Omental fat pad (tissue), 4 donors: ENCODE data around the gene BCCIP. TPM values are rescaled to one million over a fixed set of nuclear protein-coding genes. Genes with fewer than 3 reads are reported as not detected.

Experiments
- ATAC-seq: fragments of 150-250 bp; one replicate; pipeline ENCODE4 v1.9.1; 2016; ENCODE audit warnings: mild to moderate bottlenecking, moderate library complexity; ENCODE audit not compliant: low FRiP score
- DNase-seq: peaks from one replicate; pipeline ENCODE4 v3.0.0-alpha.2; 2019; ENCODE audit warnings: low spot score
- total RNA-seq, 4 donors: library from RNA; depleted of rRNA; stranded (reverse); fragments of >200 nt; gene quantifications; one replicate each; pipeline ENCODE4 v1.1.0, GENCODE V29; 2016
- TF ChIP-seq, protein P1 (sequence below), 3 donors: fragments of 450-650 bp; IDR thresholded peaks; one replicate each; pipeline ENCODE4 v1.5.1; 2016 to 2017; ENCODE audit warnings: antibody characterized with exemption in 3 of 3, mild to moderate bottlenecking in 3 of 3, moderate library complexity in 2 of 3

BCCIP gene
- total RNA-seq, 4 donors from 2014 or later: 39.6 to 93.8 (median 44.9) TPM

DNA sequence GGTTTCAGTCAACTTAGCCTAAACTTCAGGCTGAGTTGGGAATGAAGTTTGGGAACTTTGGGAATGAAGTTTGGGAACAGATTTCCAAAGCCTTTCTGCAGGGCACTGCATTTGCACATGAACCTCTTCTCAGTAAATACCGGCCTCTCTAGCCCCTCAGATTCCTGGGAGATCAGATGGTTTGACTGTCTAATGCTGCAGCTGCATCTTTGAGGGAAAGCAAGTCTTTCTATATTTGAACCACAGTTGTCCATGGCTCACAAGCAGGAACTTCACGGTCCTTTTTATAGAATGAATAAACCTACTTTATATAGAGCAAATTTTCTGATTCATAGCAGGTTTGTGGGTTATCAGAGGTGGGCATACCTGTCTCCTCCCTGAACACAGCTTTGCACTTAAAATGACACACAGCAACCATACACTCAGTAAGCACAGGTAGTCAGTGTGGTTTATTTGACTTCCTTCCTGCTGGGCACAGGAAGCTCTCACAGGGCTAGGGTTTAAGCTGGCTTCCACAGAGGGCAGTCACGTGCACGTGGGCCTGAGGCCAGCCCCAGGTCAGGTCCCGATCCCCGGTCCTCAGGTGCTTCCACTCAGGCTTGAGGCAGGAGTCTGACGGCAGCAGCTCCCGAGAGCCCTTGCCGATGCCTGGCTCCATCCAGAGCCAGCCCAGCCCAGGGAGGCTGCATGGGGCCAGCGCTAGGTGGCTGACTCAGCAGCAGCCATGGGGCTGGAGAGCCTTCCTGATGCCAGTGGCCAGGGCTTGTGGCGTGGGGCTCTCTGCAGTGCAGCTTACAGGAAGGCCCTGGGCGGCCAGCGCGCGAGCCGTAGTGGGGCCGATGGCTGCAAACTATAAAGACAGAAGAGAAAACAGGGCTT lies 35.0 kb upstream of the BCCIP start:
- TF ChIP-seq, protein P1, sequence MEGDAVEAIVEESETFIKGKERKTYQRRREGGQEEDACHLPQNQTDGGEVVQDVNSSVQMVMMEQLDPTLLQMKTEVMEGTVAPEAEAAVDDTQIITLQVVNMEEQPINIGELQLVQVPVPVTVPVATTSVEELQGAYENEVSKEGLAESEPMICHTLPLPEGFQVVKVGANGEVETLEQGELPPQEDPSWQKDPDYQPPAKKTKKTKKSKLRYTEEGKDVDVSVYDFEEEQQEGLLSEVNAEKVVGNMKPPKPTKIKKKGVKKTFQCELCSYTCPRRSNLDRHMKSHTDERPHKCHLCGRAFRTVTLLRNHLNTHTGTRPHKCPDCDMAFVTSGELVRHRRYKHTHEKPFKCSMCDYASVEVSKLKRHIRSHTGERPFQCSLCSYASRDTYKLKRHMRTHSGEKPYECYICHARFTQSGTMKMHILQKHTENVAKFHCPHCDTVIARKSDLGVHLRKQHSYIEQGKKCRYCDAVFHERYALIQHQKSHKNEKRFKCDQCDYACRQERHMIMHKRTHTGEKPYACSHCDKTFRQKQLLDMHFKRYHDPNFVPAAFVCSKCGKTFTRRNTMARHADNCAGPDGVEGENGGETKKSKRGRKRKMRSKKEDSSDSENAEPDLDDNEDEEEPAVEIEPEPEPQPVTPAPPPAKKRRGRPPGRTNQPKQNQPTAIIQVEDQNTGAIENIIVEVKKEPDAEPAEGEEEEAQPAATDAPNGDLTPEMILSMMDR (IDR thresholded peaks at IDR 0.05): no peak
- DNase-seq (no peak), ATAC-seq (no peak)

DNA sequence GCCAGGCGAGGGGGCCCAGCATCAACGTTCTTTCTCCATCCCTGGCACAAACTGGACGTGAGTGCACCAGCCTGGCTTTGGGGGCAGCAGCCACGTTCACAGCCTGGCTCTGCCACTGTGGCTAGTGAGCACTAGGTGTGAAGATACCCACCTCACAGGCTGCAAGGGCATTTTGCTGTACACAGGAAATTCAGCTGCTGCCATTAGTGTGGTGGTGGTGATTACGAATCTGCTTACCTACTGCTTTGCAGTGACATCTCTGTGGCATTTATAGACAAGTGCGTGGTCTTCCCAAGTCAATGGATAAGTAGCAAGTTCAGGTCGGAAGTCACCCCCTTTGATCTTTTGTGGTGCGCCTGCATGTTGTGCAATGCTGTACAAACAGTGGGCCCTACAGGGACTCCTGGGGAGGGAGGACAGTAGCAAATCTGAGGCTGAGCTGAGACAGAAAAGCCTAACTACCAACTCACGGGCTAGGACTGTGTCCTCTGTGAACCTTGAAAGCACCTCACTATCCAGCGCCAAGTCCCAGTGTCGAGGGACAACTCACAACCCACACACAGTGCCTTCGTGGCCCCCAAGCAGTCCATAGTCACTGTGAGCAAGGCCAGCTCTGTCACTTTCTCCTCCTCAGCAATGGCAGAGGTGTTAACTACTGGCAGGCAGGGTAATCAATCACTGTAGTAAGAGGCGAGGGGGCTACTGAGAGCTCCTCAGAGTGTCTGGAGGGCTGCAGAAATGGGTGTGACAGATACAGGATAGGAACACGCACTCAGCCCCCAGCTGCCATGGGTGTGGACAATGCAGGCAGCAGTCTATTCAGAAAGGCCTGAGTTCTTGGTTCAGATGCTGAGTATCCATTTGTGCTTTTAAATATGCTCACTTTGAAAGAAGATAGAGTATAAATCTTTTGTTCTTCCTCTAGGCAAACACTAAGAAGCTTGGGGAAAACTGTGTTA lies 30.7 kb upstream of the BCCIP start:
- TF ChIP-seq, protein P1 (IDR thresholded peaks at IDR 0.05): no peak
- ATAC-seq (no peak), DNase-seq (no peak)

DNA sequence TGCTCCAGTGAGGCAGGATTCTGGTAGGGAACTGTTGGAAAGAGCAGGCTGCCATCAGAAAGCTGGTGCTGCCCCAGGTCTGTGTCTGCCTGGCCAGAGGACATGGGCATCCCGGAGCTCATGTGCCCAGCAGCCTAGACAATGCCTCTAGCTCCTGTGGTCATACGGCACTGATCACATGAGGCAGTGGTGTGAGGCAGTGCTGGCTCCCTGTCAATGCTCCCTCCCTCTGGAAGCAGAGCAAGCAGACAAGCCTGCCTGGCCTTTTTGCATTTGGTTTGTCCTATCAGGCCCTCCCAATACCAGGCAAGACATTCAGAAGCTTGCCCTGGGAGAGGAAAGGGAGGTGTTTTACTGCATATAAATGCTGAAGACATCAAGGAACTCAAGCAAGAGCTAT lies 28.2 kb upstream of the BCCIP start:
- DNase-seq (no peak), ATAC-seq (no peak)
- TF ChIP-seq, protein P1 (IDR thresholded peaks at IDR 0.05): no peak

DNA sequence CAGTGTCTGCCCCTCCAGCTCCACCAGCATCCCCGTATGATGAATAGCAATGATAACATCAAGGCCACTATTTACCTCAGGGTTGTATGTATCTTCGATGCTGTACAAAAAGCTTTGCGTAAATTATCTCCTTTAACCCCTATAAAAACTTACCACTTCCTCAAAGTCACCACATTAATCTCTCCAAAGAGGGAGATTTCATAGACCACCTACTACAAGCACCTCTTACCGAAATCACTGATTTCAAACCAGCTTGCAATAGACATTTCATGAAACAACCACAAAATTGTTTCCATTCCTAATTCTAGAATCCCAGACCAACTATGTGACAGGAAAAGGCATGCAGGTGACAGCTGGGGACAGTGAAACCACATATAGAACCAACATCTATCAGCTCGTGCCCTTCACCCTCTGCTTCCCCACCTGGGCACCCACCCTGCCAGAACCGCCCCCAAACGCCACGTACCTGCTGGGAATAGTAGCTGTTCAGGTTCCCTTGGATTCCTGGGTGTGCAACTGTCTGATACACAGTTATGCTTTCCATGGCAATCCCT lies 27.6 kb upstream of the BCCIP start:
- ATAC-seq: no peak
- TF ChIP-seq, protein P1 (IDR thresholded peaks at IDR 0.05): no peak
- DNase-seq: no peak

DNA sequence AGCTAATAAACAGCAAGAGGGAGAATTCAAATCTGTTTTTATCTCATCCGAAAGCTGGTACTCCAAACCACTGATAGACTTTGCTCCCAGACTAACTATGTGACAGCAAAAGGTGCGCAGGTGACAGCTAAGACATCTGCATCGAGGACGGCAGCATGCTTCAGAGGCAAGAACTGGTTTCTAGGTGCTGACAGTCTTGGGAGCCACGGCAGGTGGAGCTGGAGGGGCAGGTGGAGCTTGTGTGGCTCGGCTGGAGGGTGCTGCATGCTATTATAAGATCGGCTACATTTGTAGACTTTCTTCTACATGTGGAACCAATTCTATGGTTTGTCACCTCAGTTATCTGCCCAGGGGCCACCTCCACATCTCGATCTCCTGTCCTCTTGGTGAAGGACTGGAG lies 25.9 kb upstream of the BCCIP start:
- TF ChIP-seq, protein P1 (IDR thresholded peaks at IDR 0.05): no peak
- no peak for ATAC-seq
- no peak for DNase-seq

DNA sequence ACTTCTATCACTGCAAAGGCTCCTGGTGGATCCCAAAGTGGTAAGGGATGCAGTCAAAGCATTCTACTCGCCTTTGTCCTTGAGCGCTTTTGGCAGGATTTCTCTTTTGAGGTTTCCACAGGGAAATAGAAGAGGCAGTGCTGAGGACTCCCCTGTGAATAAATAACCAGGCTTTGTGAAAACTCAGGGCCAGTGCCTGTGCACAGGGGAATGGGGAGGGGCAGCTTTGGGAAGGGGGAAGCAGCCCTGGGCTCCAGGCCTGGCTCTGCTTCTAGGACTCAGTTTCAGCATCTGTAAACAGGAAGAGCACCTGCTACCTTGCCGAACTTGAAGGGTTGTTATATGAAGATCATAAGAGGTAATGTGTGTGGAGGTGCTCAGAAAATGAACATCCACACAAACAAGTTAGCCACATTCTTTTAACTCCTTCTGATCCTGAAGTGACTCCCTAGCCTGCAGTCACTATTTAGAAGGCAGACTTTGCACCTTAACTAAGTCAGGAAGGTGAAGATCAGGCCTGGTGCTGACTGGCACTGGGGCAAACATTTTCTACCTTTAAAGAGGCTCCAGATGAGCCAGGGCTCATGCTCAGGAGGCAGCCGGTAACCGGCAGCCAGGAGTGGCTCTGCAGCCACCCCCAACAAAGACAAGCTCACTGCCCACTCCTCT lies 25.2 kb upstream of the BCCIP start:
- TF ChIP-seq, protein P1 (IDR thresholded peaks at IDR 0.05): no peak
- ATAC-seq: no peak
- no peak for DNase-seq
